Esophagus squamous epithelium (tissue), 4 donors: Measurements from ENCODE around the gene ZNF3.

Source experiments
- CTCF ChIP-seq, 6 experiments: fragments of 450-650 bp in 4 of 6; fragments of 200-600 bp in 2 of 6; sonication (generic) in 2 of 6; IDR thresholded peaks; one replicate each; pipeline ENCODE4 v1.5.1; 2016 to 2019; ENCODE audit warnings: antibody characterized with exemption in 6 of 6, mild to moderate bottlenecking in 4 of 6, moderate library complexity in 4 of 6
- POLR2A ChIP-seq, 4 donors: fragments of 450-650 bp; IDR thresholded peaks; one replicate each; pipeline ENCODE4 v1.6.1; 2017; ENCODE audit warnings: antibody characterized with exemption in 4 of 4, mild to moderate bottlenecking in 4 of 4, moderate library complexity in 3 of 4

GRCh38 chr7:100066953-100067352 lies 14.6 kb downstream of the ZNF3 start:
- TF ChIP-seq POLR2A (IDR thresholded peaks at IDR 0.05) (no peak), CTCF (IDR thresholded peaks at IDR 0.05) (no peak)
